Muscle layer of colon (tissue), 2 donors: ENCODE results near the gene KCNN3.

Experiments
- H3K27ac ChIP-seq: one replicate; pipeline ENCODE4 v1.7.0; 2013; ENCODE audit warnings: low read depth, mild to moderate bottlenecking, low read length, moderate library complexity
- H3K27me3 ChIP-seq, 2 donors: one replicate each; pipeline ENCODE4 v1.7.0; 2013; ENCODE audit warnings: low read length in 2 of 2, mild to moderate bottlenecking in 2 of 2; ENCODE audit not compliant: insufficient read depth in 2 of 2, control insufficient read depth in 1 of 2
- H3K36me3 ChIP-seq: one replicate; pipeline ENCODE4 v1.7.0; 2013; ENCODE audit warnings: mild to moderate bottlenecking, low read length; ENCODE audit not compliant: insufficient read depth
- H3K4me1 ChIP-seq: one replicate; pipeline ENCODE4 v1.7.0; 2013; ENCODE audit warnings: mild to moderate bottlenecking, low read length; ENCODE audit not compliant: insufficient read depth
- H3K4me3 ChIP-seq, 2 donors: one replicate each; pipeline ENCODE4 v1.7.0; 2013; ENCODE audit warnings: low read length in 2 of 2, low read depth in 1 of 2, mild to moderate bottlenecking in 1 of 2, moderate library complexity in 1 of 2
- H3K9ac ChIP-seq: one replicate; pipeline ENCODE4 v1.7.0; 2013; ENCODE audit warnings: low read length
- H3K9me3 ChIP-seq: one replicate; pipeline ENCODE4 v1.7.0; 2013; ENCODE audit warnings: mild to moderate bottlenecking, low read length
- donor health status: abdominal sarcoma.
- donor health status: Adenocarcinoma of cecum.

Gene KCNN3

DNA sequence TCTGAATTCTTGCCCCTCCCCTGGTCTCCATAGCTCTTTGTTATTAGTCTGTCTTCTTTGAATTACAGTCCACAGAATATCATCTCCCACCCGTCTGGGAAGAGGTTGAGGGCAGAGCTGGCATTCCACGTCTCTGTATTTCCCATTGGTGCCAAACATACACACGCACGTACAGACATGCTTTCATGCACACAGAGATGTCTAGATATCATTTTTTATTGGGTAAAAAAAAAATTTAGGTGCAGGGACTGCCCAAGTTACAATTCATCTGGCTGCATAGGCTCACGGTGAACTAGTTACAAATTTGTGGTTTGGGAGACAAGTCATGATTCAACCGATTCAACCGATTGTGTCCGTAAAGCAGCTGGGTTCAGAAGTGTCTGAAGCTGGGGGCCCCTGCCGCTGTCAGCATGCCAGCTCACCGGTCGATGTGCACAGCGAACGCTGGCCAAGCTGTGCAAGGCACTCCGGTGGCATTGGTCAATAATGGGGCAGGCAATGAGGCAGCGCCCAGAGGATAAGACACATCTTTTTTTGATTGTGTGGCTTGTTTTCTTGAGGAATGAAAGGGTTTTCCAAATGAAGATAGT lies 73.7 kb downstream of the KCNN3 start:
- Histone ChIP-seq H3K27me3 (no peaks in the 10 kb centered on the region), H3K36me3 (no peaks in the 10 kb centered on the region), H3K4me1 (peaks cover 9% of the 10 kb centered on the region), H3K9me3 (no peaks in the 10 kb centered on the region), H3K4me3 (no peak overlapping the region), H3K9ac (no peak overlapping the region), H3K27ac (no peak overlapping the region)

DNA sequence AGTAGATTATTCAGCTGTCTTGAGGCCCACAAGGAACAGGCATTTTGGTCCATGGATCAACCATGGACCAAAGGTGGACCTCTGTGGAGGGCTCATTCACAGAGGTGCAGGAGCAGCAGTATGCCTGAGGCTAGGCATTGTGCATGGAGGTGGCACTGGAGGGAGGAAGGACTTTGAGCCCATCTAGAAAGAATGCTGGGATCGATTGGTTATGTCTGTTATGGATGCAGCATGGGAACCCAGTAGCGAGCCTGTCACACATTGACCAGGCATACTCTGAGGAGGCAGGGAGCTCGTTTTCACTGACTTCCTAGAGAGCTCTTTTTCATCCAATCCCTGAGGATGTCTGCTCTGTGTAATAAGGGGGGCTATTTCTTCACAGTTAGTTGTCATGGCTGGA lies 75.5 kb downstream of the KCNN3 start:
- Histone ChIP-seq H3K36me3 (no peaks in the 10 kb centered on the region), H3K27me3 (no peaks in the 10 kb centered on the region), H3K9ac (no peak overlapping the region), H3K4me1 (peaks cover 12% of the 10 kb centered on the region), H3K27ac (no peak overlapping the region), H3K4me3 (no peak overlapping the region), H3K9me3 (no peaks in the 10 kb centered on the region)

DNA sequence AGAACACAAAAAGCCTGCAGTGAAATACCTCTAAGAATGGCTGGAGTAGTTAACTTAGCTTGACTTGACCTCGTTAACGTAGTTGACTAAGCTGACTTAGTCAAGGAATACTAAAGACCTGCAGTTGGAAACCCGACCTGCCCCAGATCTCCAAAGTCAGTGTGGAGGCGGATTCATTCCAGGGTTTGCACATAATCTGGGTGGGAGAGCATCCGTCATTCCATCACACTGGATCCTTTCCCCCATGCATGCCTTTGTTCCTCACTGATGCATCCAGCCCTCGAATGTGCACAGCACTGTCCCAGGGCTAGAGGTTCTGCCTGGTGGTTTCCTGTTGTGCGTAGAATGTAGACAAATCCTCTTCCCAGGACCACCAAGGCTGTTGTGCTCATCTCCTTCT lies 76.4 kb downstream of the KCNN3 start:
- Histone ChIP-seq H3K4me3 (no peak overlapping the region), H3K27ac (no peak overlapping the region), H3K9ac (no peak overlapping the region), H3K9me3 (no peaks in the 10 kb centered on the region), H3K27me3 (no peaks in the 10 kb centered on the region), H3K36me3 (no peaks in the 10 kb centered on the region), H3K4me1 (peaks cover 12% of the 10 kb centered on the region)

DNA sequence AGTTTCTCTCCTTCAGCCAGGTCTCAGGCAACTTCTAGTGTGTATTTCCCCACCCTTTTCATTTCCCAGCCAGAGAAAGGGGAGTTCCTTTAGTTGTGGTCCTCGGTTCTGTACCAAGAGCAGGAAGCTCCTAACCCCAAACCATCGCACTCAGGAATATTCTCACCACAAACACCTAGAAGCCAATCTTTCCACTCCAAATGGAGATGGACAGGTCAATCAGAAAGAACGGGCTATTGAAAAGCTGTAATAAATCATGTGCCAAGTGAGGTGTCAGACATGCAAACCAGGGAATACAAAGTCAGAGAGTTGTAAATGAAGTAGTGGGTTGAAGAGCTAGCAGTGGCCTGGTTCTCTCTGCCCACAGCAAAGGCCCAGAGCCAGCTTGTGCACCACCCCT lies 77.2 kb downstream of the KCNN3 start:
- Histone ChIP-seq H3K9ac (no peak overlapping the region), H3K4me1 (peaks cover 12% of the 10 kb centered on the region), H3K9me3 (no peaks in the 10 kb centered on the region), H3K4me3 (no peak overlapping the region), H3K36me3 (no peaks in the 10 kb centered on the region), H3K27me3 (no peaks in the 10 kb centered on the region), H3K27ac (no peak overlapping the region)

DNA sequence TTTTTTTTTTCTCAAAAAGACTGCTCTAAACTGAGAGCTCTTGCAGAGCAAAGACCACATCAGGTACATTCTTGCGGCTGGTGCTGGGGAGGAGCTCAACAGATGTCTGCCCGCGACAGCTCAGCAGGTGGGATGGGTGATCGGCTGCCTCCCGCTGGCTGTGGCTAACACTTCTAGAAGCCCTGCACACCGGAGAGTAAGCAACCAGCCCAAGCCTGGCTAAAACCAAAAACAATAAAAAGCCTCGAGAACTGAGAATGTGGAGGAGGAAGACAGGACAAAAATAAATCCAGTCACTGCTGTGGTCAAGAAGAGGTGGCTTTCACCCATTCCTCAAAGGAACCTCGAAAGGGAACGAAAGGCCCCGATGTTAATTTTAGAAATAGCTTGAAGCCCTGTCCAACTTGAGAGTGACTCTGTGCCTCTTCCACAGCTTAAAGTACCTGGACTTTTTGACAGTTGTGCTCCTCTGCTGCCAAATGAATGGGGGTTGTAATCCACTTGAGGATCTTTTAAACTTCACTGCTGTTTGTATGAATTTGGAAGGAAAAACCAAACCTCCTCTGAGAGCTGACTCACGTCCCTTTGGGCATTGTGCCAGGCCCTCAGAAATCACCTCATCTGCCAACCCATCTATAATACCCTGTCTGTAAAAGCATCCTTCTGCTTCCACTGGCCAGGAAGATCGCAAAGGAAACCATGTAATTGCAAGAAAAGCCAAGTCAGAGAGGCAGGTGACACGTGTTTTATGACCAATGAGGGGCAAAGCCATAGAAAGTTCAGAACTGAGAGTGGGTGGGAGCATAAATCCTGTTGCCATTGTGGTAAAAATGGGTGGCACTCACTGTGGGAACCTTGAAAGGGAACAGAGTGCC lies 78.6 kb downstream of the KCNN3 start:
- H3K27me3 ChIP-seq = no peaks in the 10 kb centered on the region
- H3K4me1 ChIP-seq = peaks cover 12% of the 10 kb centered on the region
- H3K9ac ChIP-seq = no peak overlapping the region
- H3K36me3 ChIP-seq = no peaks in the 10 kb centered on the region
- no peak overlapping the region for H3K4me3 ChIP-seq
- H3K9me3 ChIP-seq = no peaks in the 10 kb centered on the region
- H3K27ac ChIP-seq = no peak overlapping the region

DNA sequence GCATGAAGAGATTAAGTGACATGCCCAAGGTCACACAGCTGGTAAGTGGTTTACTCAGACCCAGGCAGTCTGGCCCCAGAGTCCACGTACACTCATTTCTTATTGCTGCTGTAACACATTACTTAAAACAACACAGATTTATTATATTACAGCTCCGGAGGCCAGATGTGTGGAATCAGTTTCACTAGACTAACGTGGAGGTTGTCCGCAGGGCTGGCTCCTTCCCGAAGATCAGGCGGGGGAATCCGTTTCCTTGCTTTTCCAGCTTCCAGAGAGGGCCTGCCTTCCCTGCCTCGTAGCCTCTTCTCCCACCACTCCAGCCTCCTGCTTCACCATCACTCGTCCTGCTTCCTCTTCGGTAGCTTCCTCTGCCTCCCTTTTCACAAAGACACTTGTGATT lies 81.2 kb downstream of the KCNN3 start:
- H3K36me3 ChIP-seq = no peaks in the 10 kb centered on the region
- no peak overlapping the region for H3K9ac ChIP-seq
- no peaks in the 10 kb centered on the region for H3K9me3 ChIP-seq
- H3K4me1 ChIP-seq = peaks cover 12% of the 10 kb centered on the region
- no peaks in the 10 kb centered on the region for H3K27me3 ChIP-seq
- no peak overlapping the region for H3K27ac ChIP-seq
- no peak overlapping the region for H3K4me3 ChIP-seq

DNA sequence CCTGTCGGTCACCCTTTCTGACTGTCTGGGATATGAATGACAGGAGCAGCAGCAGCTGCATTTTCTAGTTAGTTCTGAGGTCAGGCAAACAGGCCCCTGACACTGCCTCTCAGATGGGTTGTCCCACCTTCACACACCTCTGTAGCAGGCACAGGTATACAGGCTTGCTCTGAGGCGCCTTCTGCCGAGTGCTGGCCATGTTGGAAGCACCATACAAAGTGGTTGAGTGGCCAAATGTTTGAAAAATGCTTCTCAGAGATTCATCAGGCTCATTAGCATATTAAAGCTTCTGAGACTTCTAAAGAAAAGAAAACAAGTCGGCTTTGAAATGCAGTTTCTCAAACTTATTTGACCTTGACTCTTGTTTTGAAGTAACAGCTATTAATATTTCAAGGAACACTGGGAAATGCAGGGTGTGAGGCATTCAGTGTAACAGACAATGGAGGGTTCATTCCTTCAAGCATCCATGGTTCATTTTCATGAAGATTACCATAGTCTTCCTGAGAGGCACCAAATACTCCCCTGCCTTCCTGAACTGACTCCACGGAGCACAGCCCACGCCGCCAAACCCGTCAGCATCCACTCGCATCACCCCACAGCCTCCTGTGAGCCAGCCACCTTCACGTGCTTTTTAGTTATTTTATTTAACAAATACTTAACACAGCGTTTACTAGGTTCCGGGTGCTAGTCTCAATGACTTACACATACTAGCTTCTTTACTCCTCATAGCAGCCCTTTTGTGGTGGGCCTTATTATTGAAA lies 81.8 kb downstream of the KCNN3 start:
- H3K36me3 ChIP-seq = no peaks in the 10 kb centered on the region
- no peak overlapping the region for H3K9ac ChIP-seq
- H3K4me3 ChIP-seq = no peak overlapping the region
- H3K4me1 ChIP-seq = peaks cover 12% of the 10 kb centered on the region
- no peaks in the 10 kb centered on the region for H3K27me3 ChIP-seq
- no peaks in the 10 kb centered on the region for H3K9me3 ChIP-seq
- no peak overlapping the region for H3K27ac ChIP-seq

DNA sequence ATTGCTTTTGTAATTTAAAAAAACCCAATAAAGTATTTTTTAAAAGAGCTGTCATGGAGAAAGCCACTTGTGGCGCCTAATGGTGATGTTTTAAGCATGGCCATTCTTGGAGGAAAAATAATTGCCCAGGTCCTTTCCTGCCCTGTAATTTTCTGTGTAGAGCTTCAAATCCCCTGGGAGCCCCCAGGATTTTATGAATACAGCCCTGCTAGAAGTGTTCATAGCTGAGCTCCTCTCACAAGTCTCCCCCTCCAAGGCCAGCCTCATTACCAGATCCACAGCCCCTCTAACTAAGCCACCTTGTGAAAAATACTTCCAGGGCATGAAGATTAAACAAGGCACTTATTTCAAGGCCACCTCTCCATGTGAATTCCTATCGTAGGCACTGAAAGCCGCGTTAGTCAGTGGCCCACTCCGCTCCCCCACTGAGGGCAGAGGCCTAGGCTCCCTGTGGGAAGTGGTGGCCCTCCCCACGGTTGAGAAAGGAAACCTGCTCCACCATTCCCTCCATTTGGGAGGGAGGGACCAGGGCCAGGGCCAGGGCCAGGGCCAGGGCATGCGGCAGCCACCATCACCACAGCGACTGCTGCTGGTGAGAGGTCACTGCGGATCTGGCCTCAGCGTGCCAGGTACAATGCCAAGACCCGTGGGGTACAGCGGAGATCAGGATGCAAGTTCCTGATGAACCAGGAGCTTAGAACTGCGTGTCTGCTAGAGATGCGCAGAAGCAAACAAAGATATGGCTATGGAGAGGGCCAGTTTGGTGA lies 83.1 kb downstream of the KCNN3 start:
- Histone ChIP-seq H3K4me1 (peaks cover 9% of the 10 kb centered on the region), H3K9ac (no peak overlapping the region), H3K36me3 (no peaks in the 10 kb centered on the region)

DNA sequence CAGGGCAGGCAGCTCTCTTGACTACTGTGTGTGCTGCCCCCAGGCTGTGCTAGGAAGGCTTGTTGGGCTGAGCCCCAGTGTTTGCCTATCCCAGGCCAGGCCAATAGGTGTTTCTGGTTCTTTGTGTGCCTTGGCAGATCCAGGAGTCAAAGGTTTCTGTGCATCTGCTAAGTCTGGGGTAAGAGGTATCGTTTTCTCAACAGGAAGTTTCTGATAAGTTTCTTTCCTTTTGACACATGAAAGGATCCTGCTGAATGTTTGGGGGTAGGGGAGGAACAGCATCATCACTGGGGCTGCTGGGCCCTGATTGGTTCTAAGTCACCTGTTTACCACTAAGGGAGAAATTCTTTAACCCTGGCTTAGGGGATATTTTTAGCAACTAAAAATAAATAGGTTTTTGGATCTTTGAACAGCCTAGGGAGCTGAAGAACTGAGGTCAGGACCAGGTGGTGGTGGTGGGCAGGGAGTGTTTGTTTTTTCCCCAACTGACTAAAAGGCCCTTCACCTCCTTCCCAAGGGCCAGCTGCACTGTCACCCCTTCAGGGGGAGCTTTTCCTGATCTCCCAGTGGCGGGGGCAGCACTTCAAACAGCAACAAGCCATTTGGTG lies 85.1 kb downstream of the KCNN3 start:
- H3K9ac ChIP-seq = no peak overlapping the region
- H3K4me1 ChIP-seq = no peaks in the 10 kb centered on the region
- H3K36me3 ChIP-seq = no peaks in the 10 kb centered on the region
- no peaks in the 10 kb centered on the region for H3K9me3 ChIP-seq
- H3K4me3 ChIP-seq = no peak overlapping the region
- no peak overlapping the region for H3K27ac ChIP-seq
- no peaks in the 10 kb centered on the region for H3K27me3 ChIP-seq

More for the DNA sequence above, 83.1 kb downstream of the KCNN3 start:
- no peaks in the 10 kb centered on the region for H3K9me3 ChIP-seq
- no peak overlapping the region for H3K27ac ChIP-seq
- H3K4me3 ChIP-seq = no peak overlapping the region
- H3K27me3 ChIP-seq = no peaks in the 10 kb centered on the region

DNA sequence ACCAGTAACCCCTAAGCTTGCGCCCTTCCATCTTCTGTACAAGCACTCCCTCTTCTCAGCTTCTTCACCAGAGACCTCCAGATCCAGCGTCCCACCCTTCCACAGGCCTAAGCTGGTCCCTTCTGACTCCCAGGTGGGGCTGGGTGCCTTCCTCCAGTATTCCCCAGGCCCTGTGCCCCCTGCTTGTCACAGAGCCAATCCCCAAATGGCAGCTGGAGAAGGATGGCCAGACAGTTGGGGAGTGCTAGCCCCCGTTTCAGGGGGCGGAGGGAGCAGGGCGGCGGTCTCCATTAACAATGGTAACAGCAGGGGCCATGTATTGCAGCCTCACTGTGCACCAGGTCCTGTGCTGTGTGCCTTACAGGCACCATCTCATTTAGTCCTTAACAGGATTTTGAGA lies 85.7 kb downstream of the KCNN3 start:
- H3K9ac ChIP-seq = no peak overlapping the region
- no peaks in the 10 kb centered on the region for H3K4me1 ChIP-seq
- no peak overlapping the region for H3K4me3 ChIP-seq
- H3K9me3 ChIP-seq = no peaks in the 10 kb centered on the region
- peaks cover 4% of the 10 kb centered on the region for H3K36me3 ChIP-seq
- H3K27me3 ChIP-seq = no peaks in the 10 kb centered on the region
- no peak overlapping the region for H3K27ac ChIP-seq

DNA sequence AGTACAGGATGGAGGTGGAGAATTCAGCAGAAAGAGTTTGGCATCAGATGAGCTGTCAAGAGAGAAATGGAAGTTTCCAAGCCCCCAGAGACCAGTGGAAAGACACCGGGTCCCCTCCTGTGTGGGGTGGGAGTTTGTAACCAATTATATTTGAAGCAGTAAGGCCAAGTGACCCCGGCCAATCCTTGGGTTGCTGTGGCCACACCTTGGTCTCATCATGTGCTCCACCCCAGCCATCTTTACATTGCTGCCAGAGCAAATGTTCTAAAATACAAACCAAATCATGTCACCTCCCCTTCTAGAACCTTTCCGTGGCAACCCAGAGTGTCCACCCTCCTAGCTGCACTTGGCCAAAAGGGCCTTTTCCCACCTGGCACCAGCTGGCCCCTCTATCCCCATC lies 86.1 kb downstream of the KCNN3 start:
- H3K27me3 ChIP-seq = no peaks in the 10 kb centered on the region
- peaks cover 4% of the 10 kb centered on the region for H3K36me3 ChIP-seq
- H3K27ac ChIP-seq = no peak overlapping the region
- H3K4me3 ChIP-seq = no peak overlapping the region
- no peaks in the 10 kb centered on the region for H3K9me3 ChIP-seq
- no peak overlapping the region for H3K9ac ChIP-seq
- no peaks in the 10 kb centered on the region for H3K4me1 ChIP-seq
